H9 (cell line): ENCODE results near the gene SCT. TPM values are rescaled to one million over a fixed set of nuclear protein-coding genes. Genes with fewer than 3 reads are reported as not detected.

ENCODE experiments used
- DNase-seq: peaks from one replicate; pipeline ENCODE4 v3.0.0-alpha.2; 2017
- H2AFZ ChIP-seq: one replicate; pipeline ENCODE4 v1.6.1; 2013; ENCODE audit warnings: mild to moderate bottlenecking, low read length, control low read depth, moderate library complexity
- H2AK5ac ChIP-seq: 2 replicates; pipeline ENCODE4 v1.6.1; 2013; ENCODE audit warnings: low read length, control low read depth, mixed read lengths; ENCODE audit not compliant: insufficient read length
- H2BK120ac ChIP-seq: one replicate; pipeline ENCODE4 v1.6.1; 2013; ENCODE audit warnings: low read depth, mild to moderate bottlenecking, low read length, control low read depth, inconsistent platforms; ENCODE audit not compliant: poor library complexity, severe bottlenecking
- H2BK12ac ChIP-seq: 2 replicates; pipeline ENCODE4 v1.6.1; 2013; ENCODE audit warnings: low read length, control low read depth, mixed read lengths, low read depth; ENCODE audit not compliant: insufficient read length
- H2BK15ac ChIP-seq: 2 replicates; pipeline ENCODE4 v1.6.1; 2013; ENCODE audit warnings: low read depth, low read length, control low read depth
- H2BK20ac ChIP-seq: one replicate; pipeline ENCODE4 v1.6.1; 2013; ENCODE audit warnings: low read depth, mild to moderate bottlenecking, low read length, control low read depth, inconsistent platforms; ENCODE audit not compliant: poor library complexity, severe bottlenecking
- H2BK5ac ChIP-seq: 2 replicates; pipeline ENCODE4 v1.6.1; 2013; ENCODE audit warnings: low read length, control low read depth, mixed read lengths; ENCODE audit not compliant: insufficient read length
- H3K14ac ChIP-seq: 2 replicates; pipeline ENCODE4 v1.6.1; 2013; ENCODE audit warnings: low read length, control low read depth; ENCODE audit not compliant: insufficient read depth
- H3K18ac ChIP-seq: 2 replicates; pipeline ENCODE4 v1.6.1; 2013; ENCODE audit warnings: low read depth, mild to moderate bottlenecking, mixed read lengths, low read length, control low read depth; ENCODE audit not compliant: insufficient read length
- H3K23ac ChIP-seq: 2 replicates; pipeline ENCODE4 v1.6.1; 2013; ENCODE audit warnings: low read length, control low read depth, mixed read lengths, low read depth; ENCODE audit not compliant: insufficient read length
- H3K23me2 ChIP-seq: 2 replicates; pipeline ENCODE4 v1.6.1; 2013; ENCODE audit warnings: low read depth, mild to moderate bottlenecking, mixed read lengths, low read length, control low read depth; ENCODE audit not compliant: insufficient read length, poor library complexity, severe bottlenecking
- H3K27ac ChIP-seq: 2 replicates; pipeline ENCODE4 v1.5.1; 2013; ENCODE audit warnings: low read length, control low read depth, mixed read lengths, low read depth; ENCODE audit not compliant: insufficient read length
- H3K27me3 ChIP-seq: 2 replicates; pipeline ENCODE4 v1.6.1; 2013; ENCODE audit warnings: low read length, control low read depth, inconsistent platforms; ENCODE audit not compliant: insufficient read depth
- H3K4ac ChIP-seq: 2 replicates; pipeline ENCODE4 v1.6.1; 2013; ENCODE audit warnings: low read depth, mild to moderate bottlenecking, control low read depth, inconsistent platforms, low read length, moderate library complexity
- H3K4me1 ChIP-seq: 2 replicates; pipeline ENCODE4 v1.6.1; 2013; ENCODE audit warnings: low read length, control low read depth, inconsistent platforms; ENCODE audit not compliant: insufficient read depth
- H3K4me2 ChIP-seq: 2 replicates; pipeline ENCODE4 v1.6.1; 2013; ENCODE audit warnings: low read length, control low read depth, mixed read lengths; ENCODE audit not compliant: insufficient read length, insufficient read depth
- H3K56ac ChIP-seq: 2 replicates; pipeline ENCODE4 v1.6.1; 2013; ENCODE audit warnings: low read depth, mild to moderate bottlenecking, mixed read lengths, low read length, control low read depth; ENCODE audit not compliant: insufficient read length
- H3K79me1 ChIP-seq: 2 replicates; pipeline ENCODE4 v1.6.1; 2013; ENCODE audit warnings: low read depth, mild to moderate bottlenecking, moderate library complexity, low read length, control low read depth, inconsistent platforms; ENCODE audit not compliant: insufficient read depth, poor library complexity, severe bottlenecking
- H3K79me2 ChIP-seq: 2 replicates; pipeline ENCODE4 v1.6.1; 2013; ENCODE audit warnings: low read length, control low read depth, inconsistent platforms; ENCODE audit not compliant: insufficient read depth
- H3K9ac ChIP-seq: 2 replicates; pipeline ENCODE4 v1.6.1; 2013; ENCODE audit warnings: low read length, control low read depth, mixed read lengths; ENCODE audit not compliant: insufficient read length; ENCODE audit errors: extremely low read depth
- H3K9me3 ChIP-seq: one replicate; pipeline ENCODE4 v1.6.1; 2013; ENCODE audit warnings: low read depth, low read length, inconsistent platforms; ENCODE audit not compliant: control insufficient read depth
- H3T11ph ChIP-seq: one replicate; pipeline ENCODE4 v1.6.1; 2013; ENCODE audit warnings: mild to moderate bottlenecking, low read length, control low read depth, inconsistent platforms
- H4K20me1 ChIP-seq: one replicate; pipeline ENCODE4 v1.6.1; 2013; ENCODE audit not compliant: control insufficient read depth, insufficient read length, insufficient read depth
- H4K5ac ChIP-seq: 2 replicates; pipeline ENCODE4 v1.6.1; 2013; ENCODE audit warnings: low read depth, mild to moderate bottlenecking, mixed read lengths, low read length, control low read depth; ENCODE audit not compliant: insufficient read length
- H4K8ac ChIP-seq: replicated peaks from 2 replicates; pipeline ENCODE4 v1.6.1; 2013; ENCODE audit warnings: low read length, control low read depth, mixed read lengths, low read depth; ENCODE audit not compliant: insufficient read length
- H4K91ac ChIP-seq: 2 replicates; pipeline ENCODE4 v1.6.1; 2013; ENCODE audit warnings: low read depth, mild to moderate bottlenecking, moderate library complexity, mixed read lengths, low read length, control low read depth; ENCODE audit not compliant: insufficient read length
- H3K27ac Mint-ChIP-seq, 3 experiments: 2 replicates in 2 of 3; 3 replicates in 1 of 3; pipeline ENCODE4 v1.8.0; 2020 to 2021; ENCODE audit warnings: mixed read lengths in 3 of 3, mild to moderate bottlenecking in 1 of 3, moderate library complexity in 1 of 3
- H3K27me3 Mint-ChIP-seq: 2 replicates; pipeline ENCODE4 v1.8.0; 2021; ENCODE audit warnings: low read depth, mild to moderate bottlenecking, moderate library complexity, mixed read lengths
- H3K36me3 Mint-ChIP-seq, 3 experiments: 2 replicates in 2 of 3; 3 replicates in 1 of 3; pipeline ENCODE4 v1.8.0; 2020 to 2021; ENCODE audit warnings: low read depth in 3 of 3, mixed read lengths in 3 of 3; ENCODE audit not compliant: insufficient read depth in 1 of 3
- H3K4me1 Mint-ChIP-seq, 2 experiments: 2 replicates each; pipeline ENCODE4 v1.8.0; 2020; ENCODE audit warnings: mixed read lengths in 2 of 2
- H3K4me3 Mint-ChIP-seq, 2 experiments: 2 replicates in 1 of 2; 3 replicates in 1 of 2; pipeline ENCODE4 v1.8.0; 2020 to 2021; ENCODE audit warnings: mild to moderate bottlenecking in 2 of 2, mixed read lengths in 2 of 2, moderate library complexity in 1 of 2
- H3K9me3 Mint-ChIP-seq, 2 experiments: 2 replicates in 1 of 2; 3 replicates in 1 of 2; pipeline ENCODE4 v1.8.0; 2020; ENCODE audit warnings: mild to moderate bottlenecking in 2 of 2, mixed read lengths in 2 of 2, moderate library complexity in 1 of 2
- WGBS: extraction: QIAGEN DNeasy Blood & Tissue Kit; methylation state at CpG from one replicate; pipeline ENCODE4 v1.1.7; 2013; ENCODE audit warnings: missing lambda C conversion rate, low lambda C conversion rate, mixed read lengths; ENCODE audit not compliant: insufficient read length; ENCODE audit errors: extremely low coverage; 5-methylcytosine and 5-hydroxymethylcytosine counted together
- total RNA-seq: library from RNA; stranded (reverse); gene quantifications from 2 replicates; pipeline ENCODE4 v1.2.1, GENCODE V29; 2021
- TF ChIP-seq, protein P1 (sequence below): fragments of 200-600 bp; sonication (generic); conservative IDR thresholded peaks from 3 replicates; pipeline ENCODE4 v1.8.0; 2021; ENCODE audit warnings: antibody characterized with exemption, mild to moderate bottlenecking

The SCT gene
- total RNA-seq, 1 experiment from 2014 or later = 1.8 TPM

DNA sequence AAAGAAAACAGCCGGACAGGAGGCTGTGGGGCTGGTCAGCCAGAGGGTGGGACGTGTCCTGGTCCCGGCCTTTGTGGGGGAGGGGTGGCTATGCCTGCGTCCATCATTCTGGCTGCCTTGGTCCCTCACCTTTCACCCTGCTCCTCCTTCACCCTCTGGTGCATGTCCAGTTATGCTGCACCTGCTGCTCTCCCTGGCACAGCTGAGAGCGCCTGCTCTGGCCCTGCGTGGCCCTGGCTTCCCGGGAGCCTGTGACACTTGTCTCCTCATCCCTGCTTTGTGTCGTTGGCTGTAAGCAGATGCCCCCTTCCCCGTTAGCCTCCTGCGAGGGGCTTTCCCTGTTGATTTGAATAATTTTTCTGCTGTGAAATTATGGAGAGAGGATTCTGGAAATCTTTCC, 34.1 kb downstream of the SCT start:
- Histone ChIP-seq H3K56ac (no peak overlapping the region), H3K23me2 (no peaks in the 10 kb centered on the region), H3K4ac (no peak overlapping the region), H4K5ac (no peak overlapping the region), H3K27me3 (no peaks in the 10 kb centered on the region), H4K91ac (no peak overlapping the region), H3K79me1 (peaks cover 3% of the 10 kb centered on the region), H2BK12ac (no peak overlapping the region), H3K79me2 (no peaks in the 10 kb centered on the region; the same call in 1 of the 2 replicates), H4K8ac (no peak overlapping the region), H3K4me2 (no peak overlapping the region), H2AFZ (no peak overlapping the region), H3K18ac (no peak overlapping the region), H3K27ac (no peak overlapping the region), H2BK5ac (no peak overlapping the region), H2BK15ac (no peak overlapping the region), H2AK5ac (no peak overlapping the region), H3K14ac (no peak overlapping the region), H3K23ac (no peak overlapping the region), H4K20me1 (no peaks in the 10 kb centered on the region), H2BK20ac (no peak overlapping the region), H2BK120ac (no peak overlapping the region), H3K4me1 (no peaks in the 10 kb centered on the region), H3T11ph (no peak overlapping the region), H3K9me3 (no peaks in the 10 kb centered on the region), H3K9ac (no peak overlapping the region)
- no peak for DNase-seq
- H3K9me3 Mint-ChIP-seq = no peaks in the 10 kb centered on the region; a peak in 1 of 5 replicates
- H3K27me3 Mint-ChIP-seq = 0 out of 2 replicates have a peak, but pooled peaks cover 2% of the 10 kb centered on the region
- H3K36me3 Mint-ChIP-seq = peaks cover 60 to 88% (median 88%) of the 10 kb centered on the region in 3 experiments
- H3K27ac Mint-ChIP-seq = 0 out of 7 replicates have a peak overlapping the region, but pooled peaks of 1 of the 3 experiments have one; percentile 28
- WGBS = no CpG with 5 or more reads among the region's 10 CpGs
- TF ChIP-seq, protein P1, sequence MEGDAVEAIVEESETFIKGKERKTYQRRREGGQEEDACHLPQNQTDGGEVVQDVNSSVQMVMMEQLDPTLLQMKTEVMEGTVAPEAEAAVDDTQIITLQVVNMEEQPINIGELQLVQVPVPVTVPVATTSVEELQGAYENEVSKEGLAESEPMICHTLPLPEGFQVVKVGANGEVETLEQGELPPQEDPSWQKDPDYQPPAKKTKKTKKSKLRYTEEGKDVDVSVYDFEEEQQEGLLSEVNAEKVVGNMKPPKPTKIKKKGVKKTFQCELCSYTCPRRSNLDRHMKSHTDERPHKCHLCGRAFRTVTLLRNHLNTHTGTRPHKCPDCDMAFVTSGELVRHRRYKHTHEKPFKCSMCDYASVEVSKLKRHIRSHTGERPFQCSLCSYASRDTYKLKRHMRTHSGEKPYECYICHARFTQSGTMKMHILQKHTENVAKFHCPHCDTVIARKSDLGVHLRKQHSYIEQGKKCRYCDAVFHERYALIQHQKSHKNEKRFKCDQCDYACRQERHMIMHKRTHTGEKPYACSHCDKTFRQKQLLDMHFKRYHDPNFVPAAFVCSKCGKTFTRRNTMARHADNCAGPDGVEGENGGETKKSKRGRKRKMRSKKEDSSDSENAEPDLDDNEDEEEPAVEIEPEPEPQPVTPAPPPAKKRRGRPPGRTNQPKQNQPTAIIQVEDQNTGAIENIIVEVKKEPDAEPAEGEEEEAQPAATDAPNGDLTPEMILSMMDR = no peak
- no peaks in the 10 kb centered on the region for H3K4me1 Mint-ChIP-seq
- H3K4me3 Mint-ChIP-seq = no peak overlapping the region; a peak in 1 of 5 replicates
